Bone marrow (tissue), 2 donors: ENCODE data around the gene NUP188.

Experiments
- DNase-seq, 2 donors: peaks; one replicate each; lab custom pipeline; 2025; lab: John Stamatoyannopoulos, UW

The NUP188 gene, protein sequence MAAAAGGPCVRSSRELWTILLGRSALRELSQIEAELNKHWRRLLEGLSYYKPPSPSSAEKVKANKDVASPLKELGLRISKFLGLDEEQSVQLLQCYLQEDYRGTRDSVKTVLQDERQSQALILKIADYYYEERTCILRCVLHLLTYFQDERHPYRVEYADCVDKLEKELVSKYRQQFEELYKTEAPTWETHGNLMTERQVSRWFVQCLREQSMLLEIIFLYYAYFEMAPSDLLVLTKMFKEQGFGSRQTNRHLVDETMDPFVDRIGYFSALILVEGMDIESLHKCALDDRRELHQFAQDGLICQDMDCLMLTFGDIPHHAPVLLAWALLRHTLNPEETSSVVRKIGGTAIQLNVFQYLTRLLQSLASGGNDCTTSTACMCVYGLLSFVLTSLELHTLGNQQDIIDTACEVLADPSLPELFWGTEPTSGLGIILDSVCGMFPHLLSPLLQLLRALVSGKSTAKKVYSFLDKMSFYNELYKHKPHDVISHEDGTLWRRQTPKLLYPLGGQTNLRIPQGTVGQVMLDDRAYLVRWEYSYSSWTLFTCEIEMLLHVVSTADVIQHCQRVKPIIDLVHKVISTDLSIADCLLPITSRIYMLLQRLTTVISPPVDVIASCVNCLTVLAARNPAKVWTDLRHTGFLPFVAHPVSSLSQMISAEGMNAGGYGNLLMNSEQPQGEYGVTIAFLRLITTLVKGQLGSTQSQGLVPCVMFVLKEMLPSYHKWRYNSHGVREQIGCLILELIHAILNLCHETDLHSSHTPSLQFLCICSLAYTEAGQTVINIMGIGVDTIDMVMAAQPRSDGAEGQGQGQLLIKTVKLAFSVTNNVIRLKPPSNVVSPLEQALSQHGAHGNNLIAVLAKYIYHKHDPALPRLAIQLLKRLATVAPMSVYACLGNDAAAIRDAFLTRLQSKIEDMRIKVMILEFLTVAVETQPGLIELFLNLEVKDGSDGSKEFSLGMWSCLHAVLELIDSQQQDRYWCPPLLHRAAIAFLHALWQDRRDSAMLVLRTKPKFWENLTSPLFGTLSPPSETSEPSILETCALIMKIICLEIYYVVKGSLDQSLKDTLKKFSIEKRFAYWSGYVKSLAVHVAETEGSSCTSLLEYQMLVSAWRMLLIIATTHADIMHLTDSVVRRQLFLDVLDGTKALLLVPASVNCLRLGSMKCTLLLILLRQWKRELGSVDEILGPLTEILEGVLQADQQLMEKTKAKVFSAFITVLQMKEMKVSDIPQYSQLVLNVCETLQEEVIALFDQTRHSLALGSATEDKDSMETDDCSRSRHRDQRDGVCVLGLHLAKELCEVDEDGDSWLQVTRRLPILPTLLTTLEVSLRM (N-terminal part only)

DNA sequence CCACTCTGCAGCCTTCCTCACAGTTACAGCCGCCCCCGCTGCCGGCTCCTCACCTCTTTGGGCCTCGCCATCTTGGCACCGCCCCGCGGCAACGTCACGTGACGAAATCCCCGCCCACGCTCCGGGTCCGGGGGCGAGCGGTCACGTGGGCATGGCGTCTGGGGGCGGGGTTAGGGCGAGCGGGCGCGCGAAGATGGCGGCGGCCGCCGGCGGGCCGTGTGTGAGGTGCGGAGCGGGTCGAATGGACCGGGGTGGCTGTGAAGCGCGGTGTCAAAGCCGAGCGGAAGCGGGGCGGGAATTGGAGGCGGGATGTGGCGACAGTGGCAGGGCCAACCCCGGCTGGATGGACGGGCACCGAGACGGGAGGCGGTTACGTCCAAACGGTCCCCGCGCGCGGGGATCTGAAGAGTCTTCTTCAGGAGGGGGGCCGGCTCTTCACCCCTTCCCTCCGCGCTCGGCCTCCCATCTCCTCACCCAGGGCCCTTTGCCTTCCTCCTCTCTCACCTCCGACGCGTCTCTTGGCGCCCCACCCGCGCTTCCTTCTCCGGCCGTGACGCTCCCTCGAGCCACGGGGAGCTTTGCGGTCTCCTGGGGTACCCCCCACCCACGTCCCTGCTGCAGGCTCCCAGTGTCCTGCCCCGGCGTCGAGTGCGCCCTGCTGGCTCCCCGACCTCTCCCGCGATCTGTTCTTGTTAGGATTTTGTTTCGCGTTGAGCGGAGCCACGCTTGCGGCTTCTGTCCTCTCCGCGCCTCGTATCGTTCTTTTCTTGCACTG is at the start of gene NUP188, which contains the start of gene DOLK:
NUP188 (plus strand) TSS at position 173 of the 775 bp plus-strand sequence; CDS start at position 194, 21 bp downstream.
DOLK (minus strand) TSS at position 77 of the 775 bp plus-strand sequence. CDS start 300 bp downstream, outside the sequence.
- DNase-seq, result peak; percentile 83 to 96

DNA sequence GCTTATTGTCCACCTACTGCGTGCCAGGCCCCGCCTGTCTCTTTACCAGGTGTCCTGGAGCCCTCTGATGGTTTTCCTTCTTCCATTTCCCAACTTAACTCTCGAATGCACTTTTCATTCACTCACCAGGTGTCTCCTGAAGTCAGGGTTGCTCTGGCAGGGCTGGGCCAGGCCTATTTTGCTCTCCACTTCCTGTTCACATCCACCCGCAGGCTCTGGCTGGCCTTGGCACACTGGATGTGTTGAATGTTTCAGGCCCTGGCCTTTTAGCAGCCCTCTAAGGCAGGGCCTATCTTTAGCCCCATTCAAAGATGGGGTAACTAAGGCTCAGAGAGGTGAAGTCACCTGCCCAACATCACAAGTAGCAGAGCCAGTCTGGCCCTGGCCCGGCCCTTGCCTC is 49.1 kb upstream of the NUP188 start:
- no peak for DNase-seq

DNA sequence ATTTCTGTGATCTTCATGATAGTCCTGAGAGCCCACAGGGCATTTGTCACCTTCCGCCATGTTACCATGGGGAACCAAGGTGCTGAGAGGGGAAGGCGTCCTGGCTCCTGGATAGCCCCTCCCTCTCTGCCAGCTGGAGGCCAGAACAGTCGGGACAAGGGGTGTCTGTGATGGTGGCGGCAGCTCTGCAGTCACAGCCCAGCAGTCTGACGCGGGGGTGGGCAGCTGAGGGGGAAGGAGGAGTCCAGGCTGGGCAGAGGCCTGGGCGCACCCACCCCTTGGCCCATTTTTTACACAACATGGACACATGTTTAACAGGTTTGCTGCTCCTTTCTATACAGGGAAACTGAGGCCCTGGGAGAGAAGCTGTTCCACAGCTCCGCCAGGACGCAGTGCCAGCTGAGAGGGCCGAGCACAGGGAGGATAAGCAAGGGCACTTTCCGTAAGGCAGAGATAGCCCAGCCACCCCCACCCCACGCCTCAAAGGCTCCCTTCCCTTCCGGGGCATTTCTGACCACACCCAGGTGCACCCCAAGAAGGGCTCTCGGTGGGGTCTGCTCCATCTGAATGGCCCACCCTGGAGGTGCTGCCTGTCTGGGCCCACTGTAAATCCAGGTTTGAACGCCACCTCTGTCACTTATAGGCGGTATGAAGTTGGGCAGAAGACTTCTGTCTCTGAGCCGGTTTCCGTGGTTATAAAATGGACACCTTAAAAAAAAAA is 48.5 kb upstream of the NUP188 start:
- no peak for DNase-seq

DNA sequence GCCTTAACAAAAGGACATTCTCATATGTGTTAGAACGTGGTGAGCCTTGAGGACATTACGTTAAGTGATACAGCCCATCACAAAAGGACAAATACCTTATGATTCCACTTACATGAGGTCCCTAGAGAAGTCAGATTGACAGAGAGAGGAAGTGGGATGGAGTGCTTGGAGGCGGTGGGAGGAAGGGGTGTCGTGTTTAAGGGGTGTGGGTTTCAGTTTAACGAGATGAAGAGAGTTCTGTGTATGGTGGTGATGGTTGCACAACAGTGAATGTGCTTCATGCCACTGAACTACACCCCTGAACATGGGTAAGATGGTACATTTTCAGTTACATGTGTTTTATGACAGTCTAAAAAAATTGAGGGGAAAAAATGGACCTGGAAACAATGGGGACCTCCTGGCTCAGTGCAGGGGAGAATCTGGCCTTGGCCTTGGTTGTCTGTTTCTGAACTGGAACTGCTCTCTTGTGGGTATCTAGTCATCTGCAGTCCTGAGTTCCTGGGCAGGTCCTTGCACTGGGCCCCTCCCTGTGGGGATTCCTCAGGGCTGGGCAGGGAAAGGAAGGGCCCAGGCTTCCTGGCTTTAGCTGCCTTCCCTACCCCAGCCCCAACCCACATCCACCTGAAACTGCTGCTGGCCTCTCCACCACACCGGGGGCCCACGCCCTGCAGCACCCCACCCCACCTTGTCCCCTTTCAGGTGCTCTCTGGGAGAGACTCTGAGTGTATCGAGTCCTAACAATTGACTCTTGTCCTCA is 47.8 kb upstream of the NUP188 start:
- peak in 1 of 2 donors; percentile 15 for DNase-seq

DNA sequence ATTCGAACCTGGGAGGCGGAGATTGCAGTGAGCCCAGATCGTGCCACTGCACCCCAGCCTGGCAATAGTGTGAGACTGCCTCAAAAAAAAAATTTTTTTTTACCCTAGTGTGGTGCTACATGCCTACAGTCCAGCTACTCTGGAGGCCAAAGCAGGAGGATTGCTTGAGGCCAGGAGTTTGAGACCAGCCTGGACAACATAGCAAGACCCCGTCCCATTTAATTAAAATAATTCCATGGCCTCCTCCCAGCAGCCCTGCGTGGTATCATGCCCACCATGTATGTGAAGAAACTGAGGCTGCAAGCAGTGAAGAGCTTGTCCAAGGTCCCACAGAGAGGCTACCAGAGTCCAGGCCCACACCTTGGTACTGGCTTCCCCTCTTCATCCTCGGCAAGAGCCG is 46.1 kb upstream of the NUP188 start:
- DNase-seq, result no peak

DNA sequence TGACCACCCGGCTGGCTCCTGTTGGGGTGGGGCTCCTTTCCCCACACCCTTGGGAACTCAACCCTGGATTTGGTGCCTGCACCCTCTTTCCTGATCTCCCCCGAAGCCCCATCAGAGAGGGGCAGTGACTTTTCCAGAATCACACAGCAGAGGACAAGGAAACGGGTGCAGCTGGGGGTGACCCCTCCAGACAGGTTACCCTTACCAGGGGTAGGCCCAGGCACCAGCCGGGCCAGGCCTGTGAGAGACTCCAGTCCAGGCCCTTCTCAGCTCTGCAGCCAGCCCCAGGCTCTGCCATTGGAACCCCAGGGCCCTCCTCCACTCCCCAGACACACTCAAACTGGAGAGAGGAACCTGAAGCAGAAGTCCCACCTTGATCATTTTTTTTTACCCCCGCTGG is 45.7 kb upstream of the NUP188 start:
- no peak for DNase-seq

DNA sequence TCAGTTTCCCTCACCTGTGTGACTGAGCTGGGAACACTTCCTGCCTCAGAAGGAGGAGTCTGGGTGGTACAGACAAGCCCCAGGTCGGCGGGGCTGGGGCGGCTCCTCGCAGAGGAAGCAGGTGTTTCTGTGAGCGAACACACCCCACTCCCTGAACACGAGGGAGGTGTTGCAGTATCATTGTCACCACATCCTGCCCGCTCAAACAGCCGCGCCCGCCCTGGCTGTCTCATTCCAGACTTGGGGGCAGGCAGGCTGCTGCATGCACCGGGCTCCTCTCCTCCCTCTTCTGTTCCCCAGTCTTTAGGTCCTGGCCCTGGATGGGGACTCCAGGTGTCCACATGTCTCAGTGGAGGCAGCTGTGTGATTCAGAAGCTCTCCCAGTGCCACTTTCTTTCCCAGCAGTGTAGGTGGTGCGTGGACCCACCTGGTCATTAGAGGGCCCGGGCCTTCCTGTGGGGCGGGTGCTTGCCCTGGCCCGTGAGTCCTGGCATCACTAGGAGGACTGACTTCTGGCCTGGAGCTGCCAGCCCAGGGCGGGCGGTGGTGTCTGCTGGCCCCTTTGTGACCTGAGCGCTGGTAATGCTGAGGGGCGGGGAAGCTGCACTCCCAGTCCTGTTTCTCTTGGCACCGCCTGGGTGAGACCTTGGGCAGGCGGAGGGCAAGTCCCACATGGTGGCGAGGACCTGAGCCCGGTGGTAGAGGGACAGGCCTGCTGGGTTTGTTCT is 45.0 kb upstream of the NUP188 start:
- DNase-seq, result peak in 1 of 2 donors; percentile 34

DNA sequence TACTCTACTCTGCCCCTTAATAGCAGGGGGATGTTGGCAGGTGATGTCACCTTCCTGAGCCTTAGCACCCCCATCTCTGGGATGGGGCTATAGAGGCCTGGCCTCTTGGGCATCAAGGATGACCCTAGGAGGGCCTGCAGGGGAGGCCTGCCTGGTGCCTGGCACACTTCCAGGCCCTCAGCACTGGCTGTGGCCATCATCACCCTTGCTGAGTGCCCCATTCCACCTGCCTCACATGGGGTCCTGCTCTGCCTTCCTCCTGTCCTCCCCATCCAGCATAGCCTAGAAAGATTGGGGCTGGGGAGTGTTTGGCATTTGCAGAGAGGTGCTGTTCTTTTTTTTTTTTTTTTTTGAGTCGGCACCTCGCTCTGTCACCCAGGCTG is 44.4 kb upstream of the NUP188 start:
- DNase-seq, result no peak

DNA sequence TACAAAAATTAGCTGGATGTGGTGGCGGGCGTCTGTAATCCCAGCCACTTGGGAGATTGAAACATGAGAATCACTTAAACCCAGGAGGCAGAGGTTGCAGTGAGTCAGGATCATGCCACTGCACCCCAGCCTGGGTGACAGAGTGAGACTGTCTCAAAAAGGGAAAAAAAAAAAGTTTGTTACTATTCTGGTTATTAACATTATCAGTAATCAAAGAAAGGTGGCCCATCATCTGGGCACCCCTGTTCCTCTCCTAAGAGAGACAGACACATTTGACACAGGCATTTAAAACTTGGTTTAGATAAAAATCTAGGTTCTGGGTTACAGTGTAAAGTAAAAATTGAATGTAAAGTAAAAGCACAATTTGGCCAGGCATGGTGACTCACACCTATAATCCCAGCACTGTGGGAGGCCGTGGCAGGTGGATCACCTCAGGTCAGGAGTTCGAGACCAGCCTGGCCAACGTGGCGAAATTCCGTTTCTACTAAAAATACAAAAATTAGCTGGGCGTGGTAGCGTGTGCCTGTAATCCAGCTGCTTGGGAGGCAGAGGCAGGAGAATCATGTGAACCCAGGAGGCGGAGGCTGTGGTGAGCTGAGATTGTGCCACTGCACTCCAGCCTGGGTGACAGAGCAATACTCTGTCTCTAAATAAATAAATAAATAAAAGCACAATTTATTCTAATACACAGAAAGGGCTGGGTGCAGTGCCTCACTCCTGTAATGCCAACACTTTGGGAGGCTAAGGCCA is 43.5 kb upstream of the NUP188 start:
- no peak for DNase-seq

DNA sequence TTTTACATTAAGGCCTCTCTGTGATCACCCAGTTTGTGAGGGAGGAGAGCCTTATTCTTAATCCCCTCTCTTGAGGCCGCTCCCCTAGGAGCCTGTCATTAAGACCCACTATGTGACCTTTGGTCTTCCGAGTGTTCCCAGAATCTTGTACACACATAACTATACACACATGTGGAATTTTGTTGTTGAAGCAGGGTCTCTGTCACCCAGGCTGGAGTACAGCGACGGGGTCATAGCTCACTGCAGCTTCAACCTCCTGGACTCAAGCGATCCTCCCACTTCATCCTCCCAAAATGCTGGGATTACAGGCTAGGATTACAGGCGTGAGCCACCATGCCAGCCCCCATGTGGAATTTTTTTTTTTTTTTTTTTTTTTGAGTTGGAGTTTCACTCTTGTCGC is 41.5 kb upstream of the NUP188 start:
- DNase-seq, result no peak

DNA sequence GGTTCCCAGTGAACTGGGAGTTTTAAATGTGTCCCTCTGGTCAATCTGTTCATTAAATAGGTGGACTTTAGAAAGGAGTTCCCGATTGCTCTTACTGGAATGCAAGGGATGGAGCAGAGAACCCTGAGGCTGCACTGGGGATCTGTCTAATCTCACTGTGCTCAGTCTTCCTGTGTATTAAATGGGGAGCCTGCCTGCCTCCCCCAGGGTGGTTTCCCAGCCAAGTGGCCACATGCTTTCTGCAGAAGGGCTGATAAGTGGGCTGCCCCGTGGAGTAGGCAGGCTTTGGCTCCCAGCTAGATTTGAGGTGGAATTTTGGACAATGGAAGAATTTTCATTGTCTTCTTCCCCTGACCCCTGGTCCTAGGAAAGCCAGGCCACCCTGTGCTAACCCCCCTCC is 40.8 kb upstream of the NUP188 start:
- DNase-seq, result no peak

DNA sequence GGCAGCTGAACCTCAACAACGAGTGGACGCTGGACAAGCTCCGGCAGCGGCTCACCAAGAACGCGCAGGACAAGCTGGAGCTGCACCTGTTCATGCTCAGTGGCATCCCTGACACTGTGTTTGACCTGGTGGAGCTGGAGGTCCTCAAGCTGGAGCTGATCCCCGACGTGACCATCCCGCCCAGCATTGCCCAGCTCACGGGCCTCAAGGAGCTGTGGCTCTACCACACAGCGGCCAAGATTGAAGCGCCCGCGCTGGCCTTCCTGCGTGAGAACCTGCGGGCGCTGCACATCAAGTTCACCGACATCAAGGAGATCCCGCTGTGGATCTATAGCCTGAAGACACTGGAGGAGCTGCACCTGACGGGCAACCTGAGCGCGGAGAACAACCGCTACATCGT is 39.1 kb upstream of the NUP188 start:
- DNase-seq, result no peak

DNA sequence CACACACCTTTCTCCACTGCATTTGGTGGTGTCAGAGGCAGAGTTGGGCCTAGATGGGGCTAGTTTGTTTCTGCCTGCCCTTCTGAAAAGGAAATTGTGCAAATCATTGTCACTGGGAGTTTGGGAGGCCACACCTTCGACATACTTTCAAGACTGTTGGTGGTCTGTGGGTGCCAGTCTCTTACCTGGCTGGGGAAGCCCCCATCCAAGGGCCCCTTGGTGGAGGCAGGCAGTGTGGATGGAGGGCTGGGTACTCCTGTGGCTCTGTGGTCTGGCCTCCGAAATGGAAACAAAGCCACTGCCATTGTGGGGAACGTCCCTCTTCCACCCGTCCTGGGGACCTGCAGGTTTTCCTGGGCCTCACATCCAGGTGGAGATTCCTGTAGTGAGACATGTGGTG is 37.6 kb upstream of the NUP188 start:
- no peak for DNase-seq

DNA sequence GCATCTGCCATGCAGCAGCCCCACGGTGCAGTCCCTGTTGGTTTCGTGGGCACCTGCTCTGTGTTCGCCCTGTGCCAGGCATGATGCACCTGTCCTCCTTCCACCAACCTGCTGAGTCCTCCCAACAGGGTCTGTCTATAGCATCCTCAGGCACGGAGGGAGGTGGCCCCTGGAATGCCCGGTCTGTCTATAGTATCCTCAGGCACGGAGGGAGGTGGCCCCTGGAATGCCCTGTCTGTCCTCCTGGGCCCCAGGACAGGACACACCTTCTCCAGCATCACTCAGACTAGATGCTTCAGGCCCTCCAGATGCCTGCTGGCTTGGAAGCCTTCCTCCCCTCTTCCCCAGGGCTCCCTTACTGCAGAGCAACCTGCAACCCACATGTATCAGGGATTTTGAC is 36.6 kb upstream of the NUP188 start:
- no peak for DNase-seq

DNA sequence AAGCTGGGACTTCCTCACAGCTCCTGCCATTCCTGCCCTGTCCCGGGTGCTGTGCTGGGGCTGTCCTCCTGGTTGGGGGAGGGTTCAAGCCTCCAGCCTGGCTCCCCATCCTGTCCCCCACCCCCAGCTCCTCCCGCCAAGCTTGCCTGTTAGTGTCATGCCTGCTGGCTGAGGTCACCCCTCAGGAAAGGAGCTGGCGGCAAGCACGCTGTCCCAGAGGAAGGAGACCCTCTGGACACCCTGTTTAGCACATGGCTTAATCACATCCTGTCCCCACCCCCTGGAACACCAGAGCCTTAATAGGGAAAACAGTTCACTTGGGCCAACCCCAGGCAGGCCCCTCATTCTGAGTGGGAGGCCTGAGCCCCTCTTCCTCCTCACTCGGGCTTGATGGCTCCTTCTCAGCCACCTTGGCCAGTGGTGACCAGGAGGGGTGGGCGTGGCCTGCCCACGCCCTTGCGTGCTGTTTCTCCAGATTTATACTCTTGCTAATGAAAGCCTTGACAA is 35.9 kb upstream of the NUP188 start:
- no peak for DNase-seq

DNA sequence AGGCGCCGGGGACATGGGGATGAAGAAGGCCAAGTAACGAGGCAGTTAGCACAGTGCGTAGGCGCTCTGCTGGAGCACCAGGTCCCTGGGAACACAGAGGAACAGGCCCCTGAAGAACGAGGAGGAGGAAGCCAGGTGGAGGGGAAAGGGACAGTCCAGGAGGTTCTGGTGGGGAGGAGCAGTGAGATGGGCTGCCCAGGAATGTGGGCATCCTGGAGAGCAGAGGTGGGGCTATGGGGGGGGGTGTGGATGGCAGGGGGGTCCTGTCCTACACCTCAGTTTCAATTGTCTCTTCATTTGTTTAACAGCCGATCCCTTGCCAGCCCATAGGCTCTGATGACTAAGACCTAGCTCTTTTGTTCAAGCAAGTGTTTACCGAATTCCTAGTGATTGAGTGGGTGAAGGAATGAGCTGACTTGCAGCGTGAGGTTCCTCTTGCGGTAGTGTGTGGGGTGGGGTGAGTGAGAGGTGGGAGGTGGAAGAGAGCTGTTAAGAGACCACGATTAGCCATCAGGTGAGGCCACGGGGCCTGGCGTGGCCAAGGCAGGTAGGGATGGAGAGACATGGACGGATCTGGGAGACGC is 35.1 kb upstream of the NUP188 start:
- no peak for DNase-seq

DNA sequence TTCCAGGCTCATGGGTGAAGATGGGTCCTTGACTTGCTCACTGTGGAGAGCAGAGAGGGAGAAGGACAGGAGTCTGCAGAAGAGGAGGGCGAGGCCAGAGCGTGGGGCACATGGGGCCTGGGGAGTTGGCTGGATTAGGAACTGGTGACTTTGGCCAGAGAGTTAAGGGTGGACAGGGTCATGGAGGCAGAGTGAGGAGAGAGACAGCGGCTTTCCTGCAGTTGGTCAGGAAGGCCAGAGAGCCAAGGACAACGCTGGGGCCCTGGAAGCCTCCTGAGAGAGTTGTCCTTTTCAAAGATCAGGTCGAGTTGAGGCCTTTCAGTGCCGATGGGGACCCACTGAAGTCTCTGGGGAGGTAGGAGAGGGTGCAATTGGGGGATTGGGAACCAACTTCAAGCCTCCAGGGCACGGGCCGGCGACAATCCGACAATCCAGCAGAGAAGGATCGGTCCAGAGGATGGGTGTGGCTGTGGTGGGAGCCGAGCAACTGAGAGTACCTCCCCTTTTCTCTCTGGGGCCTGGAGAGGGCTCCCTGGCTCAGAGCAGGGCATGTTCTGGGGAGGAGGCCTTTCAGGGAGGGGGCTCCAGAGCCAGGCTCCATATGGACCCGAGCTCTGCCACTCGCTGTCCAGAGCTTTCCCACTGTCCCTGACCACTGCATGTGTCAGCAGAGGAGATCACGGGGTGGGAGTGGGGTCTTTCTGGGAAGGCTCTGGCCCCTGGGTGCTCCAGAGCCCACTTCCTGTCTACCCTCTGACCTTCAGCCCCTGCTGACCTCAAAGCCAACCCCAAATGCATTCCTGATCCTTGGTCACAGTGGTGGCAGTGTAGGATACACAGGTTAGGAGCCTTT is 34.2 kb upstream of the NUP188 start:
- DNase-seq, result no peak
